Measurements from ENCODE around the gene CD209.
"Not testable (repeated sequence)": the region's sequence is repeated elsewhere in the genome, so short reads cannot be mapped to it uniquely, and the experiment has no call there.

Gene CD209

GRCh38 chr19:7746903-7747884 lies at the start of gene CD209:
CD209 (minus strand) TSS chr19:7747534; CDS start chr19:7747511, 23 bp downstream.
- DNase-seq = no peak

- DNase-seq = no peak
These were observed 48.3 kb upstream of the CD209 start for GRCh38 chr19:7795555-7796161.

- DNase-seq = no peak
These were observed 46.2 kb upstream of the CD209 start for GRCh38 chr19:7793493-7793892.

- not testable (repeated sequence) for DNase-seq
These were observed 45.4 kb upstream of the CD209 start for GRCh38 chr19:7792701-7793100.

- no peak for DNase-seq
These were observed 44.9 kb upstream of the CD209 start for GRCh38 chr19:7792281-7792680.

- no peak for DNase-seq
These were observed 43.1 kb upstream of the CD209 start for GRCh38 chr19:7790416-7790815.

GRCh38 chr19:7789447-7789846 lies 42.1 kb upstream of the CD209 start:
- no peak for DNase-seq

GRCh38 chr19:7788933-7789323 lies 41.6 kb upstream of the CD209 start:
- no peak for DNase-seq

GRCh38 chr19:7788178-7788932 lies 41.0 kb upstream of the CD209 start:
- no peak for DNase-seq

- no peak for DNase-seq
These were observed 40.4 kb upstream of the CD209 start for GRCh38 chr19:7787602-7788177.

GRCh38 chr19:7787141-7787540 lies 39.8 kb upstream of the CD209 start:
- DNase-seq = no peak

- no peak for DNase-seq
These were observed 37.5 kb upstream of the CD209 start for GRCh38 chr19:7784856-7785255.

GRCh38 chr19:7783991-7784423 lies 36.7 kb upstream of the CD209 start:
- DNase-seq = peak in 1 of 2 experiments; percentile 24

GRCh38 chr19:7781157-7781556 lies 33.8 kb upstream of the CD209 start:
- DNase-seq = no peak

GRCh38 chr19:7779631-7780486 lies 32.5 kb upstream of the CD209 start:
- DNase-seq = no peak

- DNase-seq = no peak
These were observed 30.7 kb upstream of the CD209 start for GRCh38 chr19:7778081-7778480.

- DNase-seq = no peak
These were observed 28.4 kb upstream of the CD209 start for GRCh38 chr19:7775761-7776160.

- no peak for DNase-seq
These were observed 26.5 kb upstream of the CD209 start for GRCh38 chr19:7773841-7774240.

GRCh38 chr19:7772752-7773291 lies 25.5 kb upstream of the CD209 start:
- no peak for DNase-seq

- no peak for DNase-seq
These were observed 23.7 kb upstream of the CD209 start for GRCh38 chr19:7771072-7771471.

- DNase-seq = no peak
These were observed 21.8 kb upstream of the CD209 start for GRCh38 chr19:7769171-7769570.

- DNase-seq = no peak
These were observed 20.2 kb upstream of the CD209 start for GRCh38 chr19:7767487-7767886.
